GM20431 (cell line): ENCODE results near the gene PRAC1.

Experiments
- in situ Hi-C: fragments of 300-500 bp; cut with MseI, MboI; formaldehyde crosslinking; loops from one replicate; pipeline ENCODE4 v1.15.0; 2020; ENCODE audit warnings: low sequenced_read_pairs; ENCODE audit not compliant: unreplicated experiment

The PRAC1 gene

DNA sequence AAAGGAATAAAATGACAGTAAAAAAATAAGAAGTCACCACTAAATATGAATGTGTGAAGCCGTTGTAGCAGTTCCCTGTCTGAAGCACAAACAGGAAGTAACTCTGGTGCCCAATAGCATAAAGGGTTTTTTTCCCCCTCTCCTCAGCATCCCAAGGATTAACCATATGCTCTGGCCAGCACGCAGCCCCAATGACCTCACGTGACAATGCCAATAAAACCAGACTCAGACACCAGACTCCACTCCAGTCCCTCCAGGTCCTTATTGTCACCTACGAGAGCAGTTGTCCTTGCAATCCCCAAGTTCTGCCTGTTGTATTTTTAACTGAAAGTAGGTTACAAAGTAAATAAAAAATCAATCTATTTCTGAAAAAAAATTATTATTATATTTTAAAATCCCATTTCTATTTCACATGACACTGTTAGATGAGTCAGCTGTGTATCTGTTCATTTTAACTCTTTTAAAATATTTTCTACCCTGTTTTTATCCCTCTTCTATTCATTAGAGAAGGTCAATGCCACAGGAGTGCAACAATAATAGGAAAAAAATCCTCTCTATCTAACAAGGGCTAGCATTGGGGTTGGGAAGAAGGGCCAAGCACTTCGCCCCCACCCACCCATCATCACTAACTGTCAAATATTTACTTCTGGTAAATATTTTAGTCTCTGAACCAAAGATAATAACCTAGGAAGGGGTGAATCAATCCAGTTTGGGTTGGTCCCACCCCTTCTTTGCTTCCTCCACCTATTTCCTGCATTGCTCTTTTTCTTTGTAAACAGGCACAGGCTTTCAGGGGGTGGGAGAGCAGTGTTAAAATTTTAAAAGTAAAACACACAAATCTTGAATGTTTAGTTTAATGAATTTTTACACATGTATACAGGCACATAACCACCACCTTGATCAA is 6.6 kb downstream of the PRAC1 start:
- in situ Hi-C loops, result no loop called here

DNA sequence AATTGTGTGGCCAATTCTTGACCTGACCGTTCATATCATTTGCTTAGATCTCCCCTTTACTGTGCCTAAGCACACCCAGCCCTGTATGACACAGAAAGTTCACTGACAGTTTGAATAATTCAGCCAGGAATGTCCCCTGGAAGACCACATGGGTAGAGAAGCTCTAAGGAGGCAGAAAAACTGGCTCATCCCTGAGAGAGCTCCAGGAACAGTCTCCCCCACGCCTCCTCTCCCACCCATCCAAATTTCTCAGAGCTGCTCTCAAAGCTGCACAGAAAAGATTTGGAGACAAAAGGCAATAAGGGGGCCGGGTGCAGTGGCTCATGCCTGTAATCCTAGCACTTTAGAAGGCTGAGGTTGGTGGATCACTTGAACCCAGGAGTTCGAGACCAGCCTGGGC is 11.2 kb downstream of the PRAC1 start:
- in situ Hi-C loops, result no loop called here

DNA sequence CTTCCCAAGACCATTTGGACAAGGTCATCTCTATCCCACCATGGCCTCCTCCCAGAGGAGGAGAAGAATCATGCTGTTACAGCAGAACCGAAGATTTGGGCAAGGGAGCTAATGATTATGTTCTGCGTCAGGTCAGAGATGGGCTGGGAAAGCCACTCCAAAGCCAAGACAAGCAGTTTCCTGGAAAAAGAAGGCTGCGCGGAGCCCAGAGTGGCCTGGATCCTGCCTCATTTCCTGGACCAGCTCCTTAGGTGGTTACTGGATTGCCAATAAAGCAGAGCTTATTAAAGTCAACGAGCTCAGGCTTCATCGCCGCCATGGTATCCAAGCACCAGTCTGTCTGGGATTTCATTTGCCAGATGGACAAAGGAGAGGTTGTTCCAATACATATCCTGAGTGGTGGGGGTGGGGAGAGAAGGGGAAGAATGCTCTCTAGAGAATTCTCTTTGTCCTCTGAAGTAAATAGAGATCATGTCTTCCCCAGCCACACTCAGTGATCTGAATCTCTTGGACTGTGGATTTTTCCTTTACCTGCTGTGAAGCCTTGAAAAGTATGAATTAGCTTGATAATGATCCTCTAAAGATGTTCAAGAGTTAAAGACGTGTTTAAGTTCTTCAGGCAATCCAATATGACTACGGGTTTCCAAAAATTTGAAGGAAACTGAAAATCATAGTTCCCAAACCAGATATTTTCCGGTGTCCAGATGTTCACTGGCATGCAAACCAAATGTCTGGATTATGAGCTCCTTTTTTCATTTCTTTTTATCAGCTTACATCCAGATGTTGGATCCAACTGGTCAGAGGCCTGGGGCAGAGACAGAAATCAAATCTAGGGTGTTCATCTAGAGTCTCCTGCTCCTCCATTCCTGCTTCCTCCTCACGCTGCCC is 17.7 kb downstream of the PRAC1 start:
- in situ Hi-C loops, result no loop called here

DNA sequence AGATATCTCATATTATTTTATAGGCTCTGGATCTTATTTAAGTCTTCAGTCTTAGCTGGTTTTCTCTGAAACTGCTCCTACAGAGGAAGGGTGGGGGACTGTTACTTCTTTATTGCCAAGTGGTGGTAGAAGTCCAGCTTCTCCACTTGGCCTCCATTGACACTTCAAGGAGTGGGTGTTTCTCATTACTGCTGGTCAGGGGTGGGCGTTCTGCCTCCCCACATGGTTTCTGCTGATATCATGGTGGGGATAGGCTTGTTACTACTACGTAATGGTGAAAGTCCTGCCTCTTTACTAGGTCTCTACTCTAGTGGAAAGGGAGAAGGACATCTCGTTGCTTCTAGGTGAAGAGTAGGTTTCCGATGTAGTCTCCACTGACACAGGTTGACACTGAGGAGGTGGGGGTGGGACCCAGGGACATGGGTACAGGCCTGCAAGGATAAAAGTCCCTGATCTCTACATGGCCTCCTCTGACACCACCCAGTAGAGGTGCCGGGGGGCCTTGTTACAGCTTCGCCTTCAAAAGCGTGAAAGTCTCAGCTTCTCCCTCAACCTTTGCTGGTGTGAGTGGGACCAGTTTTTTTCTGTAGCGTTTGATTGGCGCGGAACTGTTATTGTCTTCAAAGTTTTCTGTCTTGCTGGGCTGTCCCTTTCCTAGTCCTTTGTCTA is 20.3 kb downstream of the PRAC1 start:
- in situ Hi-C loops, result no loop called here

DNA sequence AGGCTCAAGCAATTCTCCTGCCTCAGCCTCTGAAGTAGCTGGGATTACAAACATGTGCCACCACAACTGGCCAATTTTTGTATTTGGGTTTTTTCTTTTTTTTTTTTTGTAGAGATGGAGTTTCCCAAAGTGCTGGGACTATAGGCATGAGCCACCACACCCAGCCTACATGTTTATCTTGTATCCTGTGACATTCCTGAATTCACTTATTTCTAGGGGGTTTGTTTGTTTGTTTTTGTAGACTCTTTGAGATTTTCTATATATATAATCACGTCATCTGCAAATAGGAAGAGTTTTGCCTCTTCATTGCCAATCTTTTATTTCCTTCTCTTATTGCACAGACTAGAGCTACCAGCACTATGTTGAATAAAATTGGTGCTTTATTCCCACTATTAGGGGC is 29.1 kb downstream of the PRAC1 start:
- in situ Hi-C loops, result no loop called here

DNA sequence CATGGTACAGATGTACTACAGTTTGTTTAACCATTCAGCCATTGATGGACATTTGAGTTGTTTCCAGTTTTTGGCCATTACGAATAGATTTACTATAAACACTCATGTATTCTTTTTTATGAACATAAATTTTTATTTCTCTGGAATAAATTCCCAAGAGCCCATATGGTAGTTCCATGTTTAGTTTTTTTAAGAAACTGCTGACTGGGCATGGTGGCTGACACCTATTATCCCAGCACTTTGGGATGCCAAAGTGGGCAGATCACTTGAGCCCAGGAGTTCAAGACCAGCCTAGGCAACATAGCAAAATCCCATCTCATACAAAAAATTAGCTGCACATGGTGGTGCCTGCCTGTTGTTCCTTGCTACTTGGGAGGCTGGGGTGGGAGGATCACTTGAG is 30.3 kb downstream of the PRAC1 start:
- in situ Hi-C loops, result no loop called here

DNA sequence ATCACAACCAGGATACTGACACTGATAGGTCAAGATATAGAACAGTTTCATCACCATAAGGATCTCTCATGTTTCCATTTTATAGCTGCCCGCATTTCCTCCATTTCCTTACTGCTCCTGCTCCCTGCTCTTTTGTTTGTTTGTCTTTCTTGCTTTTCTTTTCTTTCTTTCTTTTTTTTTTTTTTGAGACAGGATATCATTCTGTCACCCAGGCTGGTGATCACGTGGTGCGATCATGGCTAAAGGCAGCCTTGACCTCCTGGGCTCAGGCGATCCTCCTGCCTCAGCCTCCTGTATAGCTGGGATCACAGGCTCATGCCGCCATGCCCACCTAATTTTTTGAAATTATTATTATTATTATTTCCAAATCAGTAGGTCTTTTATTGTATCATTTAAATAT is 31.7 kb downstream of the PRAC1 start:
- in situ Hi-C loops, result no loop called here

DNA sequence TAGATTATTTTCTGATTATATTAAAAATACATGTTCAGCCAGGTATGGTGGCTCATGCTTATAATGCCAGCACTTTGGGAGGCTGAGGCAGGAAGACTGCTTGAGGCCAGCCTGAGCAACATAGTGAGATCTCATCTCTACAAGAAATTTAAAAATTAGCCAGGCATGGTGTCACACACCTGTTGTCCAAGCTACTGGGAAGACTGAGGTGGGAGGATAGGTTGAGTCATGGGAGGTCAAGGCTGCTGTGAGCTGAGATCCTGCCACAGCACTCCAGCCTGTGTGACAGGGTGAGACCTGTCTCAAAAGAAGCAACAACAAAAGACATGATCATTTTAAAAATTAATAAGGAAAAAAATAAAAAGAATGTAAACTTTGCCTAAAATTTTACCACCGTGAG is 40.7 kb downstream of the PRAC1 start:
- in situ Hi-C loops, result no loop called here

DNA sequence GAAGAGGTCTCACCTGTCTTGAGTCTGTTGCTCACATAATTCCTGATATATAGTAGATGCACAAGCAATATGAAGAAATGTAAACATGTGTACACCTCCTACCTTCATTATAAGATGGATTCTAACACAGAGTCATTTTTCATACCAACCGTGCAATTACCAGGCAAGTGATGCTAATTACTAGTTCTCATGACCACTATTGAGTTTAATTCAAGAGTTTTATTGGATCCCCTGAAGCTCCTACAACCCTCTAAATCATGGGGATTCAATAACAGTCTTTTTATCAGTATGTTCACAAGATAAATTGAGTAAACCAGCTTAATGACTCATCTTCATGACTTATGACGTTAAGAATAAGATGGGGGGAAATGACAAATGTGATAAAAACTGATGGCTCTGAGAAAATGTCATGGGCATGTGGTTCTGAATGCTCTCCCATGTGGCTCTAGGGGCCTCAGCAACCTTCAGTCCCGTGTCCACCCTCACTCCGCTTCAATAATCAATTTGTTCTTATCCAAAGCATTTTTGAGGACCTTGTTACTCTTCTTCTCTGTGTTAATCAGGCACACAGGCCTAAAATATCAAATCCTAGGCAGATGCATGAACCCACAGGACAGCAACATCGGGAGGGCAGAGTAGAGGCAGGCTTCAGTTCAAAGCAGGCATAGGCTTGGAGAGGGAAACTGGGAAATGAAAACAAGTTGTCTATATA is 42.8 kb downstream of the PRAC1 start:
- in situ Hi-C loops, result loop anchor here (10.0 kb wide), 1 partner anchor 195 kb away; no protein-coding TSS in a partner anchor

DNA sequence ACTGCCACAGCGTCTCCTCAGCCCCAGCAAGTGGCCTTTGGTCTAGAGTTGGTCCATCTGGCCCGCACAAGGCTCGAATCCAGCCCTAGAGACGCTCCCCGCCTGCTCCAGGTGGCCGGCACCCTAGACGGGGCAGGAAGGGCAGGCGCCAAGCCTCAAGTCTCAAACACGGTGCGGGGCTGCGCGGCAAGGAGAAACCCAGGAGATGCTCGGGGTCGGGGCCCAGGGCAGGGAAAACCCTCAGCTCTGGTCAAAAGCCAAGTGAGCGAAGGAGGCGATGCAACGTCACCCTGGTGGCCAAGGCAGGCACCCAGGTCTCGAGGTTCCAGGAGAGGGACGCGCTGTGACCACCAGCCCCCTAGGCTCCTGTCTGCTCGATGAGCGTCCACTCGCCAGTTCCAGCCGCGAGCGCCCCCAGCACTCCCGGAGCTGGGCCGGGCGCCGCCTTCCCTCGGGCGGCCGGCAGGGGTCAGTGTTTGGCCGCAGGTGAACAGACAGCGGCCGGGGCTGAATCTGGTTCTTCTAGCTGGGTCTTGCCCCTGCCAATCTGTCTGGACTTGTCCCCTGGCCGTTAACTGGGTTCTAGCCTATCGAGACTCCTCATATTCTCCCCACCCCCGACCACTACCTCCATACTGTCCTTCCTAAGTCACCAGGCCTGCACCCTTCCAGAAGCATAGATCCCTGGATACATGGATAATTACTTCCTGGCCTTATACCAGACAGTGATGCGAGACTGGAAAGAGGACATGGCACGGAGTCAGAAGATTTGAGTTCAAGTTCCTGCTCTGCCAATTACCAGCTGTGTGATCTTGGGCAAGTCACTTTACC is 44.0 kb downstream of the PRAC1 start:
- in situ Hi-C loops, result loop anchor here (10.0 kb wide), 1 partner anchor 196 kb away; no protein-coding TSS in a partner anchor

DNA sequence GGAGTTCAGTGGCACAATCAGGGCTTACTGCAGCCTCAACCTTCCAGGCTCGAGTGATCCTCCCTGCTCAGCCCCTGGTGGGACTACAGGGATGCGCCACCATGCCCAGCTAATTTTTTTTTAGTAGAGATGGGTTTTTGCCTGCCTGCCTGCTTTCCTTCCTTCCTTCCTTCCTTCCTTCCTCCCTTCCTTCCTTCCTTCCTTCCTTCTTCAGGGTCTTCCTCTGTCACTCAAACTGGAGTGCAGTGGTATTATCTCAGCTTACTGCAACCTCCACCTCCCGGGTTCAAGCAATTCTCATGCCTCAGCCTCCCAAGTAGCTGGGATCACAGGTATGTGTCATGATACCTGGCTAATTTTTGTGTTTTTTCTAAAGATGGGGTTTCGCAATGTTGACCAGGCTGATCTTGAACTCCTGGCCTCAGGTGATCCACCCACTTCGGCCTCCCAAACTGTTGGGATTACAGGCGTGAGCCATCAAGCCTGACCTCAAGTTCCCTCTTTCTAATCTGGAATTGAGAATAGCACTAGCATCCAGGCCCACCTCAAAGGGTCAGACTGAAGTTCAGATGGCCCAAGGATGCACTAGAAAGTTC is 45.3 kb downstream of the PRAC1 start:
- in situ Hi-C loops, result loop anchor here (10.0 kb wide), 1 partner anchor 198 kb away; no protein-coding TSS in a partner anchor

DNA sequence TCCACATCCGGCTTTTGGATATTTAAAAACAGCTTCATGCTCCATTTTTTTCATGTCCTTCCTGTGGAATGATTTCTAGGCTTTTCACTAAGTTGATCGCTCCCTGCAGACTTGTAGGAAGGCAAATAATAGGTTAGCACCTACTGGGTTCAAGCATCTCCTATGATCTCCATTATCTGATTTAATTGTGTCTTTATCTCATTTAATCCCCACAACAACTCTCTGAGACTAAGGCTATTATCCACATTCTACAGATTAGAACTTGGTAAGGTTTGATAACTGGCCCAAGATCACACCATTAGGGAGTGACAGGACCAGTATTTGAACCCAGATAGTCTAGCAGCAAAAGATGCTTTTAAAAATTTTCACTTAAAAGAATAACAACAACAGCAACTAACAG is 50.0 kb downstream of the PRAC1 start:
- in situ Hi-C loops, result loop anchor here (10.0 kb wide), 1 partner anchor 202 kb away; no protein-coding TSS in a partner anchor
